CD14-positive monocyte (primary cell): ENCODE measurements around the gene ZNF611. TPM values are rescaled to one million over a fixed set of nuclear protein-coding genes. Genes with fewer than 3 reads are reported as not detected.
A peak's percentile ranks its signal among the peaks of the same experiment; 100 is the strongest.
"Not testable (repeated sequence)": the region's sequence is repeated elsewhere in the genome, so short reads cannot be mapped to it uniquely, and the experiment has no call there.

Source experiments
- DNase-seq, 3 donors: peaks; one replicate each; pipeline ENCODE4 v3.0.0-alpha.2; 2011 to 2022
- H2AFZ ChIP-seq: 2 replicates; pipeline ENCODE4 v1.6.0; 2012; ENCODE audit warnings: mild to moderate bottlenecking, low read depth, low read length, inconsistent platforms; ENCODE audit not compliant: insufficient read depth, poor library complexity, severe bottlenecking
- H3K27ac ChIP-seq, 2 donors: 1 replicate in 1 of 2; 2 replicates in 1 of 2; pipeline ENCODE4 v1.5.1; 2012 to 2013; ENCODE audit warnings: low read length in 2 of 2, control low read depth in 1 of 2, inconsistent platforms in 1 of 2, low read depth in 1 of 2, mild to moderate bottlenecking in 1 of 2
- H3K27me3 ChIP-seq, 2 donors: one replicate each; pipeline versions ENCODE4 v1.6.0 to v1.6.1; 2011 to 2013; ENCODE audit warnings: low read length in 2 of 2; ENCODE audit not compliant: control insufficient read depth in 2 of 2, insufficient read depth in 2 of 2
- H3K36me3 ChIP-seq, 2 donors: replicated peaks in 1 of 2; 1 replicate in 1 of 2; 2 replicates in 1 of 2; pipeline versions ENCODE4 v1.5.1 to v1.6.1; 2012 to 2013; ENCODE audit warnings: low read length in 2 of 2, control low read depth in 1 of 2, inconsistent platforms in 1 of 2, mild to moderate bottlenecking in 1 of 2; ENCODE audit not compliant: insufficient read depth in 2 of 2, control insufficient read depth in 1 of 2
- H3K4me1 ChIP-seq, 2 donors: 1 replicate in 1 of 2; 2 replicates in 1 of 2; pipeline versions ENCODE4 v1.5.1 to v1.6.1; 2012 to 2013; ENCODE audit warnings: low read length in 2 of 2, control low read depth in 1 of 2, inconsistent platforms in 1 of 2, mild to moderate bottlenecking in 1 of 2, moderate library complexity in 1 of 2; ENCODE audit not compliant: insufficient read depth in 2 of 2, control insufficient read depth in 1 of 2
- H3K4me2 ChIP-seq: replicated peaks from 2 replicates; pipeline ENCODE3; 2012; ENCODE audit warnings: low read length, moderate library complexity, mild to moderate bottlenecking; ENCODE audit not compliant: poor library complexity, severe bottlenecking; ENCODE audit errors: extremely low read depth
- H3K4me3 ChIP-seq, 3 experiments: fragments of 200-600 bp in 1 of 3; sonication (generic) in 1 of 3; replicated peaks in 1 of 3; 1 replicate in 2 of 3; 2 replicates in 1 of 3; pipeline ENCODE4 v1.5.1; 2011 to 2013; ENCODE audit warnings: low read length in 3 of 3, mild to moderate bottlenecking in 3 of 3, control low read depth in 2 of 3, low read depth in 2 of 3, inconsistent platforms in 1 of 3, moderate library complexity in 1 of 3
- H3K79me2 ChIP-seq: 2 replicates; pipeline ENCODE4 v1.6.0; 2012; ENCODE audit warnings: mild to moderate bottlenecking, control low read depth, inconsistent platforms, low read length, moderate library complexity; ENCODE audit not compliant: insufficient read depth
- H3K9ac ChIP-seq: 2 replicates; pipeline ENCODE4 v1.6.0; 2017; ENCODE audit warnings: low read length, mild to moderate bottlenecking; ENCODE audit not compliant: insufficient read depth, poor library complexity, severe bottlenecking
- H3K9me3 ChIP-seq, 2 donors: replicated peaks in 1 of 2; 1 replicate in 1 of 2; 2 replicates in 1 of 2; pipeline versions ENCODE4 v1.5.1 to v1.6.1; 2012 to 2013; ENCODE audit warnings: low read length in 2 of 2, control low read depth in 1 of 2; ENCODE audit not compliant: control insufficient read depth in 1 of 2, insufficient read depth in 1 of 2
- H4K20me1 ChIP-seq: 2 replicates; pipeline ENCODE4 v1.6.0; 2012; ENCODE audit warnings: mild to moderate bottlenecking, low read length, control low read depth, moderate library complexity; ENCODE audit not compliant: insufficient read depth
- H3K27ac Mint-ChIP-seq, 7 donors: one replicate each; pipeline ENCODE4 v1.8.0; 2020; ENCODE audit warnings: mild to moderate bottlenecking in 7 of 7, mixed read lengths in 7 of 7, moderate library complexity in 6 of 7, inconsistent platforms in 2 of 7
- H3K27me3 Mint-ChIP-seq, 3 donors: one replicate each; pipeline ENCODE4 v1.8.0; 2021 to 2022; ENCODE audit warnings: low read depth in 3 of 3, mild to moderate bottlenecking in 3 of 3, mixed read lengths in 3 of 3, moderate library complexity in 3 of 3, inconsistent platforms in 1 of 3
- H3K36me3 Mint-ChIP-seq, 2 donors: one replicate each; pipeline ENCODE4 v1.8.0; 2020; ENCODE audit warnings: mixed read lengths in 2 of 2, inconsistent platforms in 1 of 2, mild to moderate bottlenecking in 1 of 2
- H3K4me1 Mint-ChIP-seq: one replicate; pipeline ENCODE4 v1.8.0; 2020; ENCODE audit warnings: mild to moderate bottlenecking, mixed read lengths
- H3K4me3 Mint-ChIP-seq, 2 donors: one replicate each; pipeline ENCODE4 v1.8.0; 2020; ENCODE audit warnings: mild to moderate bottlenecking in 2 of 2, mixed read lengths in 2 of 2, moderate library complexity in 1 of 2
- H3K9me3 Mint-ChIP-seq, 7 donors: one replicate each; pipeline ENCODE4 v1.8.0; 2020 to 2022; ENCODE audit warnings: mixed read lengths in 7 of 7, mild to moderate bottlenecking in 6 of 7, moderate library complexity in 6 of 7, inconsistent platforms in 2 of 7
- WGBS: methylation state at CpG from one replicate; pipeline ENCODE4 v1.1.5; 2013; ENCODE audit warnings: missing lambda C conversion rate; ENCODE audit not compliant: insufficient coverage; 5-methylcytosine and 5-hydroxymethylcytosine counted together
- intact Hi-C, 2 donors: fragments of 100-400 bp; cut with micrococcal nuclease; formaldehyde crosslinking; loops; one replicate each; pipeline versions ENCODE4 v1.15.0 to v1.15.1; 2023
- polyA plus RNA-seq, 3 donors: library from polyadenylated mRNA; depleted of rRNA in 1 of 3; unstranded in 2 of 3; stranded (reverse) in 1 of 3; fragments of 300-500 nt in 2 of 3; fragments of >200 nt in 1 of 3; fragmentation: Illumina TruSeq in 2 of 3; gene quantifications; 1 replicate in 2 of 3; 2 replicates in 1 of 3; pipeline ENCODE4 v1.2.3, GENCODE V29; 2012 to 2021
- TF ChIP-seq, protein P1 (sequence below): fragments of 200-600 bp; IDR thresholded peaks from one replicate; pipeline ENCODE4 v1.8.0; 2022; ENCODE audit warnings: antibody characterized with exemption, mild to moderate bottlenecking

Gene ZNF611
- polyA plus RNA-seq, 3 donors, result 5.5 to 20.2 (median 12.0) TPM

DNA sequence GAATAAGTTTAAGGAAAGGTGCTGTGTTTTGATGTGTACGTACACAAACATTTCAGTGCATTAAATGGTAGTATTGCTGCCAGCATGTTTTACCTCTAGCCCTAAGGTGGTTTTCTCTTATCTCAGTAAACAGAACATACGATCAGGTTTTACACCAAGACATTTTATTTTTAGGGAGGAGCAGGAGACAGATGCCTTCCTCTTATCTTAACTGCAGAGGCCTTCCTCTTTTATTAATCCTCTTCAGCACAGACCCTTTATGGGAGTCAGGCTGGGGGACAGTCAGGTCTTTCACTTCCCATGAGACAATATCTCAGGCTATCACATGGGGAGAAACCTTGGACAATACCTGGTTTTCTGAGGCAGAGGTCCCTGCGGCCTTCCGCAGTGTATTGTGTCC, 14.9 kb upstream of the ZNF611 start:
- H3K4me3 ChIP-seq, result no peak overlapping the region
- no peak overlapping the region for H3K9ac ChIP-seq
- H3K79me2 ChIP-seq, result no peaks in the 10 kb centered on the region
- H2AFZ ChIP-seq, result no peak overlapping the region
- intact Hi-C loops, result loop anchor here in 1 of 2 donors (5.0 kb wide), 1 partner anchor 502 kb away; no protein-coding TSS in a partner anchor
- no peaks in the 10 kb centered on the region for H4K20me1 ChIP-seq
- no peak for DNase-seq
- Mint-ChIP-seq H3K4me1 (no peaks in the 10 kb centered on the region), H3K27ac (no peak overlapping the region), H3K36me3 (no peaks in the 10 kb centered on the region), H3K9me3 (peaks cover 2 to 20% (median 15%) of the 10 kb centered on the region in 7 donors), H3K27me3 (peaks cover 0 to 1% (median 0%) of the 10 kb centered on the region in 3 donors), H3K4me3 (no peak overlapping the region)
- peaks cover 5 to 15% of the 10 kb centered on the region in 2 donors for H3K9me3 ChIP-seq
- WGBS, result no CpG with 5 or more reads among the region's 4 CpGs
- no peak overlapping the region for H3K4me2 ChIP-seq
- H3K4me1 ChIP-seq, result no peaks in the 10 kb centered on the region
- no peaks in the 10 kb centered on the region for H3K27me3 ChIP-seq
- no peak overlapping the region for H3K27ac ChIP-seq
- TF ChIP-seq, protein P1, sequence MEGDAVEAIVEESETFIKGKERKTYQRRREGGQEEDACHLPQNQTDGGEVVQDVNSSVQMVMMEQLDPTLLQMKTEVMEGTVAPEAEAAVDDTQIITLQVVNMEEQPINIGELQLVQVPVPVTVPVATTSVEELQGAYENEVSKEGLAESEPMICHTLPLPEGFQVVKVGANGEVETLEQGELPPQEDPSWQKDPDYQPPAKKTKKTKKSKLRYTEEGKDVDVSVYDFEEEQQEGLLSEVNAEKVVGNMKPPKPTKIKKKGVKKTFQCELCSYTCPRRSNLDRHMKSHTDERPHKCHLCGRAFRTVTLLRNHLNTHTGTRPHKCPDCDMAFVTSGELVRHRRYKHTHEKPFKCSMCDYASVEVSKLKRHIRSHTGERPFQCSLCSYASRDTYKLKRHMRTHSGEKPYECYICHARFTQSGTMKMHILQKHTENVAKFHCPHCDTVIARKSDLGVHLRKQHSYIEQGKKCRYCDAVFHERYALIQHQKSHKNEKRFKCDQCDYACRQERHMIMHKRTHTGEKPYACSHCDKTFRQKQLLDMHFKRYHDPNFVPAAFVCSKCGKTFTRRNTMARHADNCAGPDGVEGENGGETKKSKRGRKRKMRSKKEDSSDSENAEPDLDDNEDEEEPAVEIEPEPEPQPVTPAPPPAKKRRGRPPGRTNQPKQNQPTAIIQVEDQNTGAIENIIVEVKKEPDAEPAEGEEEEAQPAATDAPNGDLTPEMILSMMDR, result no peak
- H3K36me3 ChIP-seq, result no peaks in the 10 kb centered on the region

DNA sequence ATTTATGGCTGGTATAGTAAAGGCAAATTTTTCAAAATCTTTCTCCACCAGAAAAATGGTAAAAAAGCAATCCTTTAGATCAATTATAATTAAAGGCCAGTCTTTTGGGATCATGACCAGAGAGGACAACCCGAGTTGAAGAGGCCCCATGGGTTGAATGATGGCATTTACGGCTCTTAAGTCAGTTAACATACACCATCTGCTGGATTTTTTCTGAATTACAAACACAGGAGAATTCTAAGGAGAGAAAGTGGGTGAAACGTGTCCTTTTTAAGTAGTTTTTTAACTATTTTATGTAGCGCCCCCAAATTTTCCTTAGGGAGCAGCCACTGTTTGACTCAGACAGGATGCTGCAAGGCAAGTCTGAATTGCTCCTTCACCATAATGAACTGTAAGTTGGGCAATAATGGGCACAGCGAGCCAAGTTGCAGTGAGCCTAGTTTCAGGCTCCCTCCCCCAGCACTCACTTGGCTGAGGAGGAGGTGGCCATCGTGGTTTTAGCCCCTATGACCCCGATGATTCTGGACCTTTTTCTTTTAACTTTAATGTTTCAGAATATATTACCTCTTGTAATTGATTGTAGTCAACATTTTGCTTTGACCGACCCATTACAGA, 13.6 kb upstream of the ZNF611 start:
- Mint-ChIP-seq H3K36me3 (no peaks in the 10 kb centered on the region), H3K9me3 (peaks cover 0 to 18% (median 8%) of the 10 kb centered on the region in 7 donors), H3K27me3 (peaks cover 0 to 1% (median 0%) of the 10 kb centered on the region in 3 donors), H3K4me3 (no peak overlapping the region), H3K27ac (no peak overlapping the region), H3K4me1 (no peaks in the 10 kb centered on the region)
- no peaks in the 10 kb centered on the region for H4K20me1 ChIP-seq
- H3K9me3 ChIP-seq, result peaks cover 3% of the 10 kb centered on the region in 2 donors
- 28% methylated on average over 2 of the region's 8 CpGs for WGBS
- intact Hi-C loops, result loop anchor here in 1 of 2 donors (5.0 kb wide), 1 partner anchor 501 kb away; no protein-coding TSS in a partner anchor
- H3K9ac ChIP-seq, result no peak overlapping the region
- no peaks in the 10 kb centered on the region for H3K27me3 ChIP-seq
- no peaks in the 10 kb centered on the region for H3K36me3 ChIP-seq
- no peaks in the 10 kb centered on the region for H3K4me1 ChIP-seq
- DNase-seq, result peak; percentile 21 to 32 (median 21)
- H3K79me2 ChIP-seq, result no peaks in the 10 kb centered on the region
- peak overlapping the region; percentile 46 for H2AFZ ChIP-seq
- H3K4me2 ChIP-seq, result no peak overlapping the region
- TF ChIP-seq, protein P1, result peak; percentile 60
- H3K27ac ChIP-seq, result no peak overlapping the region
- no peak overlapping the region for H3K4me3 ChIP-seq

DNA sequence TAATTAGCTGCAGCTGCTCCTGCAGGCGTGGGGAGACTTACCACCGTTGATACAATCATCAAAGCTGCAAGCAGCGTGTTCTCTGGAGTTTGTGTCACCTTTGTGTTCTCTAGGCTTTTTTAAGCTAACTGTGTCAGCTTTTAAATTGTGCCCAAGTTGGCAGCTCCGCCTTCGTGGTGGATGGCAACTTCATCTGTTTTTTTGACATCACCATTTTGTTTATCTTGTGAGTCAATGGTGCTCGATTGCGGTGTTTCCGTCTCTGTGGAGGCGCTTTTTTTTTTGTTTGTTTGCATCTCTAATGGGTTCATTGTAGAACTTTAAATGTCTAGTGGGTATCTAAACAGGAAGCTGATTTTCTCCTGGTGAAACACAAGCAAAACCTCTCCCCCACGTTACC, 11.1 kb upstream of the ZNF611 start:
- not testable (repeated sequence) for H3K4me3 Mint-ChIP-seq, H3K27me3 Mint-ChIP-seq, DNase-seq, H3K4me1 Mint-ChIP-seq, H3K4me1 ChIP-seq, H3K27ac ChIP-seq, H3K4me2 ChIP-seq, H3K36me3 Mint-ChIP-seq, H4K20me1 ChIP-seq, H3K27me3 ChIP-seq, H3K4me3 ChIP-seq, H3K36me3 ChIP-seq, H3K79me2 ChIP-seq, H2AFZ ChIP-seq, H3K9me3 ChIP-seq, H3K27ac Mint-ChIP-seq, H3K9ac ChIP-seq
- intact Hi-C loops, result loop anchor here in 1 of 2 donors (5.0 kb wide), 1 partner anchor 499 kb away; no protein-coding TSS in a partner anchor
- H3K9me3 Mint-ChIP-seq, result peaks cover 0 to 26% (median 6%) of the 10 kb centered on the region in 7 donors
- WGBS, result 93% methylated on average over 5 of the region's 10 CpGs
